IMR-90 (cell line): ENCODE results near the gene WBP1L. TPM values are rescaled to one million over a fixed set of nuclear protein-coding genes. Genes with fewer than 3 reads are reported as not detected.

Experiments
- microRNA-seq, 2 experiments: library from miRNA; stranded (forward) in 1 of 2; unstranded in 1 of 2; fragments of 10-50 nt in 1 of 2; fragments of <30 nt in 1 of 2; gene quantifications in 1 of 2; microRNA quantifications in 1 of 2; one replicate each; pipeline versions ENCODE3 to v1.1.0; 2013 to 2020; ENCODE audit not compliant: insufficient read depth in 1 of 2, insufficient read length in 1 of 2, unreplicated experiment in 1 of 2
- polyA plus RNA-seq, 3 experiments: library from polyadenylated mRNA; depleted of rRNA; stranded (reverse); fragments of >200 nt; gene quantifications; 2 replicates each; pipeline ENCODE4 v1.2.3, GENCODE V29; 2012; ENCODE audit warnings: low replicate concordance in 1 of 3
- small RNA-seq, 5 experiments: library from RNA; depleted of rRNA; stranded (forward); fragments of <200 nt; gene quantifications; one replicate each; pipeline ENCODE3, GENCODE V24; 2012
- total RNA-seq: library from RNA; depleted of rRNA; stranded (reverse); fragments of >200 nt; gene quantifications from 2 replicates; pipeline ENCODE4 v1.2.3, GENCODE V29; 2012; rRNA removed

WBP1L gene
- total and polyA plus RNA-seq, 2 of the 4 experiments (the other 2 are of a cell fraction): 20.7 to 31.0 TPM

Small RNA genes lying within 50 kb of the gene (microRNA-seq; reads per million reads assigned to microRNA genes)
- gene RNU6-1231P (ENCODE audit: insufficient read depth, insufficient read length): not detected

Small RNA genes lying within 50 kb of the gene (small RNA-seq; reads per million reads assigned to genes)
- 0 reads per million in 5 experiments for gene RNU6-1231P

Other genes starting within 250 kb of the WBP1L start
- gene ACTR1A, start 241.2 kb upstream of the WBP1L start, total RNA-seq: 126 and 157 TPM in 2 replicates
- 142 and 155 TPM in 2 replicates for gene ACTR1A, start 241.2 kb upstream of the WBP1L start, polyA plus RNA-seq (2012; rRNA removed)
- 2.2 TPM in 2 replicates for gene SUFU, start 240.0 kb upstream of the WBP1L start, total RNA-seq
- 10.0 and 11.0 TPM in 2 replicates for gene SUFU, start 240.0 kb upstream of the WBP1L start, polyA plus RNA-seq (2012; rRNA removed)
- 25.5 and 30.0 TPM in 2 replicates for gene TRIM8, start 99.5 kb upstream of the WBP1L start, total RNA-seq
- gene TRIM8, start 99.5 kb upstream of the WBP1L start, polyA plus RNA-seq (2012; rRNA removed): 124 and 126 TPM in 2 replicates
- 5.0 and 11.7 TPM in 2 replicates for gene ARL3, start 29.6 kb upstream of the WBP1L start, total RNA-seq
- 12.9 and 14.3 TPM in 2 replicates for gene ARL3, start 29.6 kb upstream of the WBP1L start, polyA plus RNA-seq (2012; rRNA removed)
- gene SFXN2, start 29.3 kb upstream of the WBP1L start, total RNA-seq: 4.2 and 11.7 TPM in 2 replicates
- 6.9 TPM in 2 replicates for gene SFXN2, start 29.3 kb upstream of the WBP1L start, polyA plus RNA-seq (2012; rRNA removed)
- not detected in 2 replicates for gene CYP17A1, start 93.5 kb downstream of the WBP1L start, total RNA-seq
- gene CYP17A1, start 93.5 kb downstream of the WBP1L start, polyA plus RNA-seq (2012; rRNA removed): not detected in 2 replicates
- 8.8 and 20.3 TPM in 2 replicates for gene BORCS7, start 110.3 kb downstream of the WBP1L start, total RNA-seq
- gene BORCS7, start 110.3 kb downstream of the WBP1L start, polyA plus RNA-seq (2012; rRNA removed): 17.4 and 19.4 TPM in 2 replicates
- gene AS3MT, start 125.5 kb downstream of the WBP1L start, total RNA-seq: 3.6 and 7.5 TPM in 2 replicates
- 2.1 and 2.7 TPM in 2 replicates for gene AS3MT, start 125.5 kb downstream of the WBP1L start, polyA plus RNA-seq (2012; rRNA removed)
- gene CNNM2, start 174.3 kb downstream of the WBP1L start, total RNA-seq: 5.6 and 6.4 TPM in 2 replicates
- 4.7 and 5.6 TPM in 2 replicates for gene CNNM2, start 174.3 kb downstream of the WBP1L start, polyA plus RNA-seq (2012; rRNA removed)